GM10847 (cell line): ENCODE measurements around the gene PCARE.

ENCODE experiments used
- POLR2A ChIP-seq: IDR thresholded peaks from 2 replicates; pipeline ENCODE4 v1.6.1; 2011; ENCODE audit not compliant: insufficient read length; ENCODE audit errors: extremely low read depth

PCARE gene

GRCh38 chr2:29071032-29071975 is 3.0 kb downstream of the PCARE start:
- no peak for TF ChIP-seq POLR2A

DNA sequence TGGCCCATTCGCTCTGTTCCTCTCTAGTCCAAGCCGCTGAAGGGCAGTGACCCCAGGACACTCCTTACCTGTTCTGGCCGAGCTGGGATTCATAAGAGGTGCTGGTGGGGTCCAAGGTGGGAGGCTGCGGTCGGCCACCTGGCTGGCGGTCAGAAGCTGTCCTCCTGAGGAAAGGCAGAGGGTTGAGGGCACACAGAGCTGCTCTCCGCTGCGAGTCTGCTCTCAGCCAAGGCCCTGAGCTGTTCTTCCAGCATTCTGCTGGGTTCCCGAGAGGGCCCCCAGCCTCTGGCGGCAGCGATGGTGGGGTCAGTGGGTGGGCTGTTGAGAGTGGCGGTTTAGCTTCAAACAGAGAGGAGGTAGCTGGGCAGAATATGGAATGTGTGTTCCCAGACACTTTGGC is 3.8 kb downstream of the PCARE start:
- no peak for TF ChIP-seq POLR2A

GRCh38 chr2:29068513-29068912 is 5.8 kb downstream of the PCARE start:
- no peak for TF ChIP-seq POLR2A

DNA sequence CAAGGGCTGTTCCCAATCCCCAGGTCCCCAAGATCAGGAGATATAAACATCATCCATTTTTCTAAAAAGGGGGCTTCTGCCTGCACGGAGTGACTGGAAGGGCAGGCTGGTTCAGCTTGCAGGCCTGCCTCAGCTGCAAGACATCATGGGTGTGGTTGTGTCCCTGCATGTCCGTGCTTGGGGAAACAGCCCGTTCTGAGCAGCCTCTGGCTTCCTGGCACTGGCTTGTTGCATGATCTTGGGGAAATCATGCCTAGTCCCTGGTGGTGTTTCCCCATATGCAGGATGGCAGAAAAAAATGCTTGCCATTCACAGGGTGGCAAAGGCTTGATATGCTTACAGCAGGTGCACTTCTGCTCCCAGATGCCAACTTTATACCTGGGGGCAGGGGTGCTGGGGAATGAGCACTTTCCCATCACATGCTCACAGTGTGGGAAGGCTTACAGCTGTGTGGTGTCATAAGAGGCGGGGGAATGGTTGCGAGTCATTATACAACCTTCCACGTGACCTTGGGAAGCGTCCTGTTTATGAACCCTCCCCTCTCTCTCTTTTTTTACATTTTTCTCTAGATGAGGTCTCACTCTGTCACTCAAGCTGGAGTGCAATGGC is 7.2 kb downstream of the PCARE start:
- no peak for TF ChIP-seq POLR2A

GRCh38 chr2:29066271-29066860 is 8.0 kb downstream of the PCARE start:
- TF ChIP-seq POLR2A: no peak

GRCh38 chr2:29065068-29065811 is 9.1 kb downstream of the PCARE start:
- no peak for TF ChIP-seq POLR2A

GRCh38 chr2:29064746-29065067 is 9.6 kb downstream of the PCARE start:
- TF ChIP-seq POLR2A: no peak

DNA sequence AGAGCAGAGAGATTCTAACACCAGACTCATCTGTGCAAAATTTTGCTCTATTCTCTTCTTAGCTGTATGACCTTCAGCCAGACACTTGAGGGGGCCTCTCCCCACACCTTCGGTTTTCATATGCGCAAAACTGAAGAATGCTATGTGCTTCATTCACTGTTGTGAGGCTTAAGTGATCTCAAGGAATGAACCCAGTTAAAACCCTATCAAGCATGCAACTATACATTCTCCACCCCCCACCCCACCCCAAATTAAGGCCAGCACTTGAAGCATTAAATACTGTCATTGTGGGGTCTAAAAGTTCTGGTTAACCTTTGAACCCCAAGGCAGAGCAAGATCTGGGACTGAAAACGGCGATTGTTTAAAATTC is 10.0 kb downstream of the PCARE start:
- TF ChIP-seq POLR2A: no peak

- no peak for TF ChIP-seq POLR2A
These were observed 10.5 kb downstream of the PCARE start for GRCh38 chr2:29063646-29064345.

GRCh38 chr2:29063056-29063455 is 11.3 kb downstream of the PCARE start:
- TF ChIP-seq POLR2A: no peak

GRCh38 chr2:29062371-29062770 is 12.0 kb downstream of the PCARE start:
- TF ChIP-seq POLR2A: no peak

GRCh38 chr2:29061616-29062015 is 12.7 kb downstream of the PCARE start:
- no peak for TF ChIP-seq POLR2A

GRCh38 chr2:29061176-29061575 is 13.1 kb downstream of the PCARE start:
- TF ChIP-seq POLR2A: no peak

DNA sequence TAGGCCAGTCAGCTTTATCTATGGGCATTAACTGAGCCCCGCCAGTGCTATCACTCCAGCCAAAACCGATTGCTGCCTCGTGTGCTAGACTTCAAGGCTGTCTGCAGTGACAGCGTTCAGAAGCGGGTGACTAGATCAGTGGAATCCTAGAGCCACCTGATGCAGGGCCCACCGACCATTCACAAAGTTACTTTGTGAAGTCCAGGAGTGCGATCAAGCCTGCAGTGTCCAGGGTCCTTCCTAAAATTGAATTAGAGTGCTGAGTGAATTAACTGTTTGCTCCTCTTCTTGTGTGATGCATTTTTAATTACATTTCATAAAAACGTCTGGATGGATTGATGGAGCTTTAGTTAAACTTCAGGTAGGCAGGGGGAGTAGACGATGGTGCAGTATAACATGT is 13.9 kb downstream of the PCARE start:
- no peak for TF ChIP-seq POLR2A

DNA sequence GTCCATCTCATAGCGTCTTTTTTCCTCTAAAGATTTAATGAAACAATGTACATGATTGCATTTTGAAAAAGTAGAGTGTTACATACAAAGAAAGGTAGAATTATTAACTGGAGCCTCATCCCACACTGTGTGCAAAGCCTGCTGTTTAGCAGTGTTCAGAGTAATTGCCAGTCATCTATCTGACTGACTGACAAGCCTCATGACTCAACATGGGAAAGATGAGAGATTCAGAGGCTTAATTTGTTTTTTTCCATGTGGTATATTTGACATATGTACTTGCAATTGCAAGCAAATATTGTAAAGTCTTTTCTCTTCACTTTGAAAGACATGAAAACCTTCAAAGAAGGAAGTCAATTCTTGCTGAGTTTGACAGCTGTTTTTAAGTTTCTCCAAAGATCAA is 14.7 kb downstream of the PCARE start:
- no peak for TF ChIP-seq POLR2A
